HG02610 (cell line): ENCODE data around the gene WNT7A.
"Not testable (repeated sequence)": the region's sequence is repeated elsewhere in the genome, so short reads cannot be mapped to it uniquely, and the experiment has no call there.

Experiments used
- ATAC-seq: cut with Tn5 transposase; IDR thresholded peaks from one replicate; pipeline ENCODE4 v1.9.1; 2021; ENCODE audit warnings: mild to moderate bottlenecking, moderate library complexity; ENCODE audit not compliant: unreplicated experiment

The WNT7A gene

DNA sequence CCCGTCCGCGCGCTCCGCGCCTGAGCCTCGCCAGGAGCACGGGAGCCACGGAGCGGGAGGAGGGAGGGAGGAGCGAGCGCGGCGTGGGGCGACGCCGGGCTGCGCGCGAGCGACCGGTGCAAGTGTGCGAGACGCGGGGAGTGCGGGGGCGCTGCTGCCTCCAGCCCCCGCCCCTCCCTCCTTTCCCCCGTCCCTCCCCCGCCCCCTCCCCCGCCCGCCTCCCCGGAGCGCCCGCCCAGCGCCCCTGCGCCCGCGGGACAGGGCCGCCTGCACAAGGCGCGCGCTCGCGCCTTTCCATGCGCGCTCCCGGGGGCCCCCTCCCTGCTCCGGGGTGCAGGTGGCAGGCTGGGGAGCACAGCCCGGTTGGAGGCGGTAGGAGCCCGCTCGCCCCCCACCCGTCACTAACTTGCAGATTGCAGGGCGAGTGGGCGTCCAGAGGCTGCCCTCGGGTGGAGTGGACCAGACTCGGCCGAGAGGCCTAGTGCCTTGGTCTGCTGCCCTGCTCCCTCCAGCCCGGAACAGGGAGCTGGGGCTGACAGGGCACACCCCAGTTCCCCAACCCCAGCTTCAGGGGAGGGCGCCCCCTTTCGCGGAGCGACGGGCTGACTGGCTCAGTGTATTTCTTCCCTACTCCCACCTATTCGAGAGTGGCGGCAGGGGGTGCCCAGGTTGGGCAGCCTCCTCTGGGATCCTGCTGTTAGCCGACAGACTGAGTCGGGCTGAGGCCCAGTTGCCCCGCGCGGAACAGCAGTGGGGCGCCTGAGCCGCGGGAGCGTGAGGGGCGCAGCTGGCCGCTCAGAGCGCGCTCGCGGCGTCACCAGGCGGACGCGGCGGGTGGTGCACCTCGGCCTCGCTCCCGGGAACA, at the start of gene WNT7A:
WNT7A (minus strand) TSS at position 126 of the 865 bp plus-strand sequence. CDS start 255 bp downstream, outside the sequence.
- ATAC-seq = no peak

DNA sequence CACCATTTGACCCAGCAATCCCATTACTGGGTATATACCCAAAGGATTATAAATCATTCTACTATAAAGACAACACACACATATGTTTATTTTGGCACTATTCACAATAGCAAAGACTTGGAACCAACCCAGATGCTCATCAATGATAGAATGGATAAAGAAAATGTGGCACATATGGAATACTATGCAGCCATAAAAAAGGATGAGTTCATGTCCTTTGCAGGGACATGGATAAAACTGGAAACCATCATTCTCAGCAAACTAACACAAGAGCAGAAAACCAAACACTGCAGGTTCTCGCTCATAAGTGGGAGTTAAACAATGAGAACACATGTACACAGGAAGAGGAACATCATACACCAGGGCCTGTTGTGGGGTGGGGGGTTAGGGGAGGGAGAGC, 48.9 kb upstream of the WNT7A start:
- not testable (repeated sequence) for ATAC-seq

- no peak for ATAC-seq
Observed at GRCh38 chr3:13927295-13927694, 47.4 kb upstream of the WNT7A start.

DNA sequence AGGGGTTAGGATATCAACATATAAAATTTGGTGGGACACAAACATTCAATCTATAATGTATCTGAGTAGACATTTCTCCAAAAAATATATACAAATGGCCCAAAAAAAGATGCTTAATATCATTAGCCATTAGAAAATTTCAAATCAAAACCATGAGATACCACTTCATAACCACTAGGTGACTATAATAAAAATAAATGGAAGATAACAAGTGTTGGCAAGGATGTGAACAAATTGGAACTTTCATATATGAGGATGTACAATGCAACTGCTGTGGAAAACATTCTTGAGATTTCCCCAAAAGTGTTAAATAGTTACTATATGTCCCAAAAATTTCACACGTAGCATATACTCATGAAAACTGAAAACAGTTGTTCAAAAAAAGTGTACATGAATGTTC, 36.5 kb upstream of the WNT7A start:
- ATAC-seq = no peak

GRCh38 chr3:13902648-13903238, 22.9 kb upstream of the WNT7A start:
- no peak for ATAC-seq

GRCh38 chr3:13901935-13902584, 22.2 kb upstream of the WNT7A start:
- ATAC-seq = no peak

DNA sequence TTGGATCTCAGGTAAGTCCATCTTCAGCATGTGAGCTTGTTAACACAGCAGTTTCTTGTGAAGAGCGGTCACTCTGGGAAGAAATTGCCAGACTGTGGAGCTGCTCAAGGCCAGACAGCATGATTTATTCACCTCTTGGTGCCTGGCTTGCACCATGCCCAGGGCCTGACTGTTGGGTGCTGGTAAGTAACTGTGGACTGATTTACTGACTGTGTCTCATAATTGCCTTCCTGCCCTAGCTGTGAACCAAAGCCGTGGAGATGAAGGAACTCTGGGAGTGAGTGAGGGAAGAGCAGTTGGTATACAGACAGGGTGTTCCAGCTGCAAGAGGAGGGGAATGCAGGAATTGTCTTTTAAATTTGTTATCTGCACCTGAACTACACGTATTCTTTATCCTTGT, 18.5 kb upstream of the WNT7A start:
- no peak for ATAC-seq

DNA sequence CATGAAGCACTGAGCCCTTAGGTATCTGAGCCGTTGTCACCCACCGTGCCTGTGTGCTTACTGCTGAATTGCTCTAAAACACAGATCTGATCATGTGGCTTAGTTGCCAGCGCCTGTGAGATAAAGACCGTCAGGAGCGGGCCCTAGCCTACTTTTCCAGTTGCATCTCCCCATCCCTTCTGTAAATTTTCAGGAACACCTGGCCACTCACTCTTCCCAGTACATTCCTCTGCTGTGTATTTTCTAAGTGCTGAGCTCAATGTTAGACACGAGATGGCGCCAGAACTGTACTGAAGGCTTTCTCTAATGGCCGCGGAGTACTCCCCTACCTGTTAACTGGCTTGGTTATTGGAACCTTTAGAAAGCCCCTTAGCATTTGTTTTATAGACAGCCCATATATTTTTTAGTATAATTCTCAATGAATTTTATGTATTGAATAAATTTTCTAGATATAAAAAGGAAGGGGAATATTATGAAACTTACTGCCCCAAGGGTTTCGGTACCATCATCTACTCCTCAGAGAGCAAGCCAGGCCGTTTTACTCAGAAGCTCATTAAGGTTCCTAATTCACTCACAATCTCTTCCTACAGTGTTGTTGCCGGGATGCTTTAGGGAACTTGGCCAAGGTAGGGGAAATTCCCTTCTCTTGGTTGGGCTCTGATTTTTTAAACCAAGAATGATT, 16.7 kb upstream of the WNT7A start:
- ATAC-seq = peak; percentile 30

DNA sequence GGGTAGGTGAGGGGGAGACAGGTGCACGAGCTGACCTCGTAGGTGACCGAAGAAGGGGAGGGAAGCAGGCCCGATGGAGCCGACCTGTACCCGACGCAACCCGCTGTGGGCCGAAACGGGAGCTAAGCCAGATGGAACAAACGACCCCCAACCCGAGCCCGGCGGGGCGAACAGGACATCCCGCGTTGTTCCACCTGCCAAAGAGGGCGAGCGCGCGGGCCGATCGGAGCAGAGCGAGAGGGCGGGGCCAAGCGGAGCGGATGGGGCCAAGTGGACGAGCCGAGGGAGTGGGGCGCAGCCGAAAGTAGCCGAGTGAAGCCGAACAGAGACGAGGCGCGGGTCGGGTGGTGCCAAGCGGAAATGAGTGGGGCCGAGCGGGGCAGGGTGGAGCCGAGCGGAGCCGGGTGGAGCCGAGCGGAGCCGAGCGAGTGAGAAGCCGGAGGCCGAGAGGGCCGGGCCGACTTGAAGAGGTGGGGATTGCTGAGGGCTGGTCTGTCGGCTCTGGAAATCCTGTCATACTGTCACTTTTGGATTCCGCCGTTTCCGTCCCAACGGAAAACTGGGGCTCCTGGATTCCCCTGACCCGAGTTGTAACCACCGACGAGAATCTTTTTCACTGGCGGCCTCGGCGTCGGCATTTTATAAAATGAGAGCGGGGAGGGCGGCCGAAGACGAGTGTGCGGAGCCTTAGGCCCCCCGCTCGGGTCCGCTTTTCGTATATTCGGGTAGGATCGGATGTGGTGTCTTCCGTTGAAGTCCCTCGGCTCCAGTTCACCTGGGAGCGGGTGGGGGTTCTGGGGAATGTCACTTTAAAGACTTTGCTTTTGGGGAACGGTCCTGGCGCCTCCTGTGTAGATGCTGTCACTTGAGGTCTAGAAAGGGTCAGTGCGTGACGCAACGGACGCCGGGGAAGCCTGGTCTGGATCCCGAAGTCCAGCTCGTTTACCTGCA, 15.6 kb upstream of the WNT7A start:
- peak; percentile 99 for ATAC-seq

DNA sequence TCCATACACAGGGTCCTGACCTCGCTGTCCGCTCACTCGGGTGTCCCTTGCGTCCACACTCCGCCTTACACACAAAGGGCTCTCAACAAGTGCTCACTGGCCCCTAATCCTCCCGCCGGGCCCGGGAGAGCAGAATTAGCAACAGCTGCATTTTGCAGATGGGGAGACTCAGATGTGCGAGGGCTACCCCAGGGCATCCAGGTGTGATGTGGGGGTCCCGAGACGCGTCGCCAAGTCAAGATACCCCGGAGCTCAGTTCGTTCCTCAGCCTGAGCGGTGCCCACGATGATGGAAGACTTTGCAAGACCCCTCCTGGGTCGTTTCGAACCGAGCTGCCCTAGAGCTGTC, 14.9 kb upstream of the WNT7A start:
- no peak for ATAC-seq

DNA sequence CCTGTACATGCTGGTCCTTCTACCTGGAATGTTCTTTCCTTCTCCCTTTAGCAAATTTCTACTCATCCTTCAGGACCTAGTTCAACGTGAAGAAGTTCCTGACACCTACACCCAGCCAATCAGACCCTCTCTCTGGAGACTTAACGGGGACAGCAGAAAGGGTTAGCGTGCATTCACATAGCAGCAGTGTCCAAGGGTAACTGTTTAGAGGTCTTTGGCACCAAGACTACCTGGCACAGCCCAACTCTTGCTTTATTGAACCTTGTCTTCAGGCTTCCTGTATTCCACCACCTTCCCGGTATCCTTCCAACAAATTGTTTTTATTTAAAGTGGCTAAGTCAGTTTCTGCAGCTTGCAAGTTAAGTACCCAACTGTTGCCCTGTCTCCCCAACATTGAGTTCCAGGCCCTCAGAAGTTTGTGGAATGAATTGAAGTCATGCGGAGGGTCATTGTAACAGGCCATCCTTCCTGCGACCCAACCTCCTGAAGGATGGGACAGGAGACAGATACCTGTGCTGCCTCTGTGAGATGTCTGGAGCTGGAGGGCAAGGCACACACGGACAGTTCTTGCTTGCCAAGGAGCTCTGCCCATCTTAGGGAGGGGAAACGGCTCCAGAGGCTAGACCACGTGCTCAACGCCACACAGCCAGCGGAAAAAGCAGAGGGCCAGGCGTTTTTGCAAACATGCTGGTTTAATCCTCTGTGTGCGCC, 14.4 kb upstream of the WNT7A start:
- ATAC-seq = no peak

DNA sequence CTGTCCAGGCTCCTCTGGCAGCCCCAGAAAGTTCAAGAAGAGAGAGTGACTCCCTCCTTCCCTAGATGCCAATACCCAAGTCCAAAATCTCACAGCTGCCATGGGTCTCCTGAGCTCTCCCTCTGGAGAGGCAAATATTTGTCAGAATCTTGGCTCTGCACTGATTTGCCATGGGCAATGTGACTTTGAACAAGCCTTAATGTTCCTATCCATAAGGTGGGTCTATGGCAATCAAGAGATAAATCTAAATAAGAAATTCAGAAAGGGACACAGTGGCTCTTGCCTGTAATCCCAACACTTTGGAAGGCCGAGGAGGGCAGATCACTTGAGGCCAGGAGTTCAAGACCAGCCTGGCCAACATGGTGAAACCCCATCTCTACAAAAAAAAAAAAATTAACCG, 12.4 kb upstream of the WNT7A start:
- ATAC-seq = no peak

GRCh38 chr3:13891492-13892073, 11.7 kb upstream of the WNT7A start:
- ATAC-seq = no peak

GRCh38 chr3:13891017-13891392, 11.1 kb upstream of the WNT7A start:
- no peak for ATAC-seq

DNA sequence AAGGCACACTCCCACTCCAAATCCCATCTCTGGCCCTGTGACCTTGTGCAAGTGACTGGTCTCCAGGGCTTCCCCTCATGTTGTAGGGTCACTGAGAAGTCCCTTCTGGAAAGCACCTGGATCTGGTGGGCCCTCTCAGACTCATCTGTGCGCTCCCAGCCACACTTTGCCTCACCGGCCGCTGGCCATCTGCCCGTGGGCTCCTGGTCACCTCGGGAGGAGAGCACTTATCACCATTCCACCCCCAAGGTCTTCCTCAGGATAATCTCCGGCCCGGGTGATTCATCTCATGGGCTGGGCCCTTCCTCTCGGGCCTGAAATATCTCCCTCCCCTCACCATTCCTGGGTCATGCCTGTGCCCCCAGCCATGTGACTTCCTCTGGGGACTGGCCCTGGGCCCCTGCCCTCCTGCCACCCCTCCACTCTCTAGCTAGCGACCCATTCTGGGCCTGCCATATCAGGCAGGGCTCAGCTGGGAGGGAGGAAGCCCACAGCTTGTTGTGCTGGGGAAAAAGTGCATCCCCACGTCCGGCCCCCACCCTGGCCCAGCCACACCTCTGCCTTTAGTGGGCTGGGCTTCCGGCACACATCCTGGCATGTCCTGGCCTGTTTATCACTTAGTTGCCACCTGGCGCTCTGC, 10.6 kb upstream of the WNT7A start:
- ATAC-seq = no peak

DNA sequence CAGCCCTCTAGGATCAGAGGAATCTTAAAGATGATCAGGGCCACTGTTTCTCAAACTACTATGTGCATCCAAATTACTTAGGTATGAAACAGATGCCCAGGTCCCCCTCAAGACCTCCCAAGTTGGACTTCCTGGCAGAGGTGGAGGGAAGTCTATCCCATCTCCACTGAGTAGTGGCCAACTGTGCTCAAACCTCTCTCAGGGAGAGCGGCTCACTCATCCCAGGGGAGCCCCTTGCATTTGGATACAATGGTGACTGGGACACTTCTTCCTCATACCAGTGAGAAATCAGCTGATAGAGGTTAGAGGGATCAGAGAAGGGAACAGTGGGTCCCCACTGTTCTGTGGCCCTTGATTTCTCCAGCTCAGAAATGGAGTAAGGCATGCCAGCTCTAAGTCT, 8.7 kb upstream of the WNT7A start:
- ATAC-seq = no peak

- no peak for ATAC-seq
Observed at GRCh38 chr3:13887495-13888300, 7.8 kb upstream of the WNT7A start.

GRCh38 chr3:13886593-13887129, 6.8 kb upstream of the WNT7A start:
- ATAC-seq = no peak
